AG08395 (cell line): ENCODE measurements around the gene HLA-DMB.

Source experiments
- DNase-seq: peaks from one replicate; pipeline ENCODE4 v3.0.0; 2012; ENCODE audit warnings: mixed read lengths, low spot score

The HLA-DMB gene

DNA sequence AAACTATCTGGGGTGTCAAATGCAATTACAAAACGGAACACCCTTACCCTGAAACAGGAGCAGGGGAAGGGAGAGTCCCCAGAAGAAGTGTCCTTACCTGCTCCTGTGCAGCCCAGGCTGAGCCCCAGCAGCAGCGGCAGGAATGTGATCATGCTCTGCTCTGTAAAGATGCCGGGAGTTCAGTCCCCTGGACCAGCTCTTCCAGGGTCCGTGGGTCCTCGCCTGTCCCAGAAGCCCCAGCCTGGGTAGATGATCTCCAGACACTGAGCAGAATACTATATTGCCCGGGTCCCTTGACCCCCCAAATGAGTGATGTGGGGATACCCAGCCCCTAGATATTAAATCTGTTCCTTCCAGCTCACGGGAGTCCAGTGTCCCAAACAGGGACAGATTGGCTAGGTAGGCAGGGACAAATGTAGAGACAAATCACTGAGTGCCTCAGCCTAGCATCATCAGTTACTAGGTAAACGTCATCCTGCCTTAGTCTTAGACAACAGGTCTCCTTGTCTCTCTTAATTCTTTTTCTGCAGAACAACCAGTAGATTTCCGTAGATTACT is at the start of gene HLA-DMB:
HLA-DMB (minus strand) TSS at position 373 of the 558 bp plus-strand sequence; CDS start at position 152, 221 bp downstream.
- peak; percentile 93 for DNase-seq

DNA sequence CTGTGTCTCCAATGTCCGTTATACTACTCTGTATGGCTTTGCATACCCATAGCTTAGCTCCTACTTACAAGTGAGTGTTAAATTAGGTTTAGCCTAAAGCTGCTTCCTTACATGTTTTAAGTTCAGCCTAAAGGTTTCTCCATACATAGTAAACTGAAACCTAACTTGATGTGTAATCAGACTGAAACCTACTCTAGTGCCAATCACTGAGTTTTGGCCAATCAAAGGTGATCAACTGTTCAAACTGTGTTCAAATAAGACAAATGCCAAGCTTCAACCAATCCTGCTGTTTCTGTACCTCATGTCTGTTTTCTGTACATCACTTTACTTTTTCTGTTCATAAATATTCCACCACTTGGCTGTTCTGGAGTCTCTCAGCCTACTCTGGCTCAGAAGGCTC is 48.5 kb upstream of the HLA-DMB start:
- no peak for DNase-seq

DNA sequence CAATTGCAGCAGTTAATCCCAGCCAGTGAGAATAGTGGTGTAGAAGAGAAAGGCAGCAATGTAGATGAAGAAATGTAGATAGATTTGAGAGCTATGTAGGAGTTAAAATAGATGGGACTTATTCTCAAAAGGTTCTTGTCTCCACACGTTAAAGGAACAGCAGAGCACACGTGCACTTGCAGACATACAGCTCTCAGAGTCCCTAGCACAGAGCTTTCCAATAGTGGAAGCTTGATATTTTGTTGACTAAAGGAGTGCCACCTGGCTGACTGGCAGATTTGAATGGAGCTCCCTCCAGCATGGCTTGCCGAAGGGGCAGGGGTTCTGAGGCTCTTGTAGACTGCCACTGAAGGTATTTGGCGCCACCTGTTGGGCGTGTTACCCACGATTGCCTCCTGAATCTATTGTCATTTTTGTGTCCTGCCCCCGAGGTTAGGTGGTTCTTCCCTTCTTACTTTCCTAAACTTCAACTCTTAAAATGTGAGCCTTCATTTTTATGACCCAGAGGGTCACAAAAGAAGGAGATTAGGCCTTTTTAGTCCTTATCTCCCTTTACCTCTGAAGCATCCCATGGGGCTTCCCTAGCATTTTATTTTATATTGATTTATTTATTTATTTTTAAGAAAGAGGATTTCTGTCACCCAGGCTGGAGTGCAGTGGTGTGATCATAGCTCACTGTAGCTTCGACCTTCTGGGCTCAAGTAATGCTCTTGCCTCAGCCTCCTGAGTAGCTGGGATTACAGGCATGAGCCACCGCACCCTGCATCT is 44.0 kb upstream of the HLA-DMB start:
- DNase-seq = peak; percentile 73

DNA sequence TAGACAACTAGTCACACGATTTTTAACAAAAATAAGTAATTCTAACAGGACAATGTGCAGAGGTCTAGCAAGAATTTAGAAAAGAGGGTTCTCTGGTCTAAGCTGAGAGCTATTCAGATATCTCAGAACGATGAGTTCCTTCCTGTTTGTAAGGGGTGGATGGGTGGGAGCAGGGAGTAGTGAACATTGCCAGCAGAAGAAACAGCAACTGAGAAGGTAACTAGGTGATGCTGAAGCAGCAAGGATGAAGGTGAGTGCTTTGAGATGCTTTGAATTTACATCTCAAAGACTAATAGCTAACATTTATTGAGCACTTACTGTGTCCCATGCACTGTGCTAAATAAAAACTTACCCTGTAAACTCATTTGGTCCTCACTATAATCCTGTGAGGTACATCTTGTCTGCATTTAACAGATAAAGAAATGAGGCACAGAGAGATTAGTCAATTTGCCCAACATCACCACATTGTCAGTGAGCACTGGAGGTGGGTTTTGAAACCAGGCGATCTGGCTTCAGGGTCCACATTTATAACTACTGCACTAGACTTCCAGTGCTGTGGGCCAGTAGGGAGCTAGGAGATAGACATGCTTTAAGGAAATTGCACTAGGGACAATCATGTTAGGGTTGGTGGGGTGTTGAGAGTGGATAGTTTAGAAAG is 43.3 kb upstream of the HLA-DMB start:
- DNase-seq = no peak

DNA sequence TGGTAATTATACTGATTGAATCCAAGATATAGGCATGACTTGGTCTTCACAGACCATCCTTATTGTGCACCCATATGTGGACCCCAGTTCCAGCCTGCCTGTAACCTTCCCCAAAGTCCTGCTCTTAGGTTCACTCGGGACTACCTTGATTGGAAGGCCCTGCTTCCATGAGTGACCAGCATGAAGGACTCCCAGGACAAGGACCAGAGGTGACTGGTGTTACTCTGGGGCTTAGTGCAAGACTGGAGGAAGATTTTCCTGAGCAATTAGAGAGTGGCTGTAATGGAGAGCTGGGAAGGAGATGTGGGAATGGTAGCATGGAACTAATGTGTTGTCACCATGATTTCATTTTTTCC is 42.6 kb upstream of the HLA-DMB start:
- no peak for DNase-seq

DNA sequence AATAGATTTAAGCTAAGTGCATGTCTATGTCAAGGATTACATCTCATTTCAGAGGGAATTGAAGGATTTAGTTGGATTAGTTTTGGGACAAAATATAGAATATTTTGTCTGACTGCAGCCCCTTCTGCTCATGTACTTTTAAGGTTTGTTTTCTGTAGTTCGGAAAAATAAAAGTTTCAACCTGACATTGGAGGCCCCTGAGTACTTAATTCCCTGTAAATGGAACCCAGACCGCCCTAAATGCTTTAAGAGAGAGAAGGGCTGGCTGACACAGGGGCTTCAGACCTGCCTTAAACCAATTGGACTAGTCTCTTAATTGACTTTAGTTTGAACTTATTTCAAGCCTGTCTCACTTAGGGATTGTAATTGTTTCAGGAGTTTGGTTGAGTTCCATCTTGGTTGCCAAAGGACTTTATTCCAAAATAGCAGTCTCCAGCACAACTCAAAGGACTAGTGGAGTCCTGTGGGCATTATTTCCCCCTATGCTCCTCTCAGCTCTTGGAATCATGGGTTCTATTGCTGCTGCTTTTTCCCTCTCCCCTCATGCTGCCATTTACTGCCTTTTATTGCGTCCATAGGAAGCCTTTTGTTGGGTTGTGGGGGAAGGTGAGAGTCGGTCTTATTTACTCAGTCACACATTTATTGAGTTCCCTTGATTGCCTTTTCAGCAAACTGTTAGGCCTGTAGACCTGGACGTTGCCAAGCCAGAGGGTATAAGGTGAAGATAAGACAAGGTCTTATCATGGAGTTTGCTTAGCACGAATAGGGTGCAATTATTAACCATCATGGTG is 42.1 kb upstream of the HLA-DMB start:
- DNase-seq = no peak

DNA sequence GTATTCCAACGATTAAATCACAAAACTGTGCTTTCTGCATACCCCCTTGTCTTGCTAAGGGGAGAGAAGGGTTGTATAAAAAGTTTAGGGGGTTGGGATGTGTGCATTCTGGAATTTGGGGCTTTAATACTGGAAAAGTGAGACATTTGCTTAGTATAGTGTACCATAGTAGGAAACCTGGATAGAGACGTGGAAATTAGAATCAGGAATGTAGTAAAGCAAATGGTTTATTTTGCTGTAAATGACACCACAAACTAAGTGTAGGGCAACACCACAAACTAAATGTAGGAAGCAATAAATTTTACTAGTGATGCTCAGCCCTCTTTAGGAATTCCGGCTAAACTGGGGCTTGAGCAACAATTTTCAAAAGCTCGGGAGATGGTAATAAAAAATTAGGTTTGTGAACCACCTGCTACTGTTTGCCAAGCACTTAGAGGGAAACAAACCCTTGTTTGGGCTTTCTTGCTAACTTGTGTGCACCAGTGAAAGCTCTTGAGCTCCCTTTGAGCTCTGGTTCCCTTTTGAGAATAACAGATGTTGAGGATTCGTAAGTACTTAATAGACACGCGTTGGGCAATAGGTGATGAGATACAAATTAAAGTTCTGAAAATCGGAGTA is 41.4 kb upstream of the HLA-DMB start:
- DNase-seq = no peak

DNA sequence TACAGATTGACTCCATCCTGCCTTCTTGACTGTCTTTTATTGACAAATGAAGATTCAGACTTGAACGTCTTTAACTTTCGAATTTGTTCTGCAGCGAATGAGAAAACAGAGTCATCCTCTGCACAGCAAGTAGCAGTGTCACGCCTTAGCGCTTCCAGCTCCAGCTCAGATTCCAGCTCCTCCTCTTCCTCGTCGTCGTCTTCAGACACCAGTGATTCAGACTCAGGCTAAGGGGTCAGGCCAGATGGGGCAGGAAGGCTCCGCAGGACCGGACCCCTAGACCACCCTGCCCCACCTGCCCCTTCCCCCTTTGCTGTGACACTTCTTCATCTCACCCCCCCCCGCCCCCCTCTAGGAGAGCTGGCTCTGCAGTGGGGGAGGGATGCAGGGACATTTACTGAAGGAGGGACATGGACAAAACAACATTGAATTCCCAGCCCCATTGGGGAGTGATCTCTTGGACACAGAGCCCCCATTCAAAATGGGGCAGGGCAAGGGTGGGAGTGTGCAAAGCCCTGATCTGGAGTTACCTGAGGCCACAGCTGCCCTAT is 39.7 kb upstream of the HLA-DMB start:
- no peak for DNase-seq

DNA sequence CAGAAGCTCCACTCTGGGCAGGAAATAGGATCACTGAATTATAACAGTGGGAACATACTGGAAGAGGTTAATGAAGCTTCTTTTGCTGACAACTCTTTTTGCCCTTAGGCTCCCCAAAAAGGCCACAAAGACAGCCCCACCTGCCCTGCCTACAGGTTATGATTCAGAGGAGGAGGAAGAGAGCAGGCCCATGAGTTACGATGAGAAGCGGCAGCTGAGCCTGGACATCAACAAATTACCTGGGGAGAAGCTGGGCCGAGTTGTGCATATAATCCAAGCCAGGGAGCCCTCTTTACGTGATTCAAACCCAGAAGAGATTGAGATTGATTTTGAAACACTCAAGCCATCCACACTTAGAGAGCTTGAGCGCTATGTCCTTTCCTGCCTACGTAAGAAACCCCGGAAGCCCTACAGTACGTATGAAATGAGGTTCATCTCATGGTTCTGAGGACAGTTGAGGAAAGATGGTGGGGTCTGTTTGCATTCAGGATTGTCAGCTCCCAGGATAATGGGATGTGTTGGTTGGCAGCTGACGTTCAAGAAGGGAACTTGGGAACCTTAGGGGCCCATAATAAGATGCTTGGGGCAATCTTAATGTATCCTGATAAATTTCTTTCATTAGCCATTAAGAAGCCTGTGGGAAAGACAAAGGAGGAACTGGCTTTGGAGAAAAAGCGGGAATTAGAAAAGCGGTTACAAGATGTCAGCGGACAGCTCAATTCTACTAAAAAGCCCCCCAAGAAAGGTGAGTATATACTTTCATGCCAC is 39.1 kb upstream of the HLA-DMB start:
- DNase-seq = no peak

DNA sequence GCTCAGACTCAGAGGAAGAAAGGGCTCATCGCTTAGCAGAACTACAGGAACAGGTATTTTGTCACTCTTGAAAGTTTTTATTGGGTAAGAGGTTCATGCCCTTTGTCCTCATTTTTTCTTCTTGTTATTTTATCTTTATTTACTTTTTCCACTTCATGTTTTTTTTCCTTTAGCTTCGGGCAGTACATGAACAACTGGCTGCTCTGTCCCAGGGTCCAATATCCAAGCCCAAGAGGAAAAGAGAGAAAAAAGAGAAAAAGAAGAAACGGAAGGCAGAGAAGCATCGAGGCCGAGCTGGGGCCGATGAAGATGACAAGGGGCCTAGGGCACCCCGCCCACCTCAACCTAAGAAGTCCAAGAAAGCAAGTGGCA is 37.1 kb upstream of the HLA-DMB start:
- DNase-seq = no peak

DNA sequence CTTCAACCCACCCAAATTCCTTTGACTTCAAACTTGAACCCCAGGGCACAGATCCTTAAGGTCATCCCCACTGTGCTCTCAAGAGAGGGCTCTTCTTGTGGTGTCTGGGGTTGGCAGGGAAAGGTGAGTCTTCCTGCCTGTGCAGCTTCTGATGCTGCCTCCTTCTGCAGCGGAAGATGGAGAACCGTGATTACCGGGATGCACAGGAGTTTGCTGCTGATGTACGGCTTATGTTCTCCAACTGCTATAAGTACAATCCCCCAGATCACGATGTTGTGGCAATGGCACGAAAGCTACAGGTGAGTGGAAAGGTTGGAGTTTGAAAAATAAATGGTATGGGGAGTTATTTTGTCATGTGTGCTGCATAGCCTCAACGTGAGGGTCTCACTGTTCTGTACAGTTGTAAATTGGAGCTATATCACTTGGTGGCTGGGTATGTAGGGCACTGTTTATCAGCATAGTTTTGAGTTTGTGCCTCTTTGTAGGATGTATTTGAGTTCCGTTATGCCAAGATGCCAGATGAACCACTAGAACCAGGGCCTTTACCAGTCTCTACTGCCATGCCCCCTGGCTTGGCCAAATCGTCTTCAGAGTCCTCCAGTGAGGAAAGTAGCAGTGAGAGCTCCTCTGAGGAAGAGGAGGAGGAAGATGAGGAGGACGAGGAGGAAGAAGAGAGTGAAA is 36.6 kb upstream of the HLA-DMB start:
- no peak for DNase-seq

DNA sequence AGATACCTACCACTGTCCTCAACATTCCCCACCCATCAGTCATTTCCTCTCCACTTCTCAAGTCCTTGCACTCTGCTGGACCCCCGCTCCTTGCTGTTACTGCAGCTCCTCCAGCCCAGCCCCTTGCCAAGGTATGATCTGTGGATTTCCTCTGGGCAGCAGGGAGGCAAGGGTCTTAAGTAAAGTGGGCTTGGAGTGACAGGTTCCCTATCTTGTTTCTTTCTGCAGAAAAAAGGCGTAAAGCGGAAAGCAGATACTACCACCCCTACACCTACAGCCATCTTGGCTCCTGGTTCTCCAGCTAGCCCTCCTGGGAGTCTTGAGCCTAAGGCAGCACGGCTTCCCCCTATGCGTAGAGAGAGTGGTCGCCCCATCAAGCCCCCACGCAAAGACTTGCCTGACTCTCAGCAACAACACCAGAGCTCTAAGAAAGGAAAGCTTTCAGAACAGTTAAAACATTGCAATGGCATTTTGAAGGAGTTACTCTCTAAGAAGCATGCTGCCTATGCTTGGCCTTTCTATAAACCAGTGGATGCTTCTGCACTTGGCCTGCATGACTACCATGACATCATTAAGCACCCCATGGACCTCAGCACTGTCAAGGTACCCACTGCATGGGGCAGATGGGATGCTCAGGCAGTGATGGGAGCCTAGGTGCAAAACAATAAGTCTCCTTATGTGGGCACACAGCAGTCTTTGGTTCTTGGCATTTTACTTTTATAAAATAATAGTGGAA is 35.7 kb upstream of the HLA-DMB start:
- no peak for DNase-seq

DNA sequence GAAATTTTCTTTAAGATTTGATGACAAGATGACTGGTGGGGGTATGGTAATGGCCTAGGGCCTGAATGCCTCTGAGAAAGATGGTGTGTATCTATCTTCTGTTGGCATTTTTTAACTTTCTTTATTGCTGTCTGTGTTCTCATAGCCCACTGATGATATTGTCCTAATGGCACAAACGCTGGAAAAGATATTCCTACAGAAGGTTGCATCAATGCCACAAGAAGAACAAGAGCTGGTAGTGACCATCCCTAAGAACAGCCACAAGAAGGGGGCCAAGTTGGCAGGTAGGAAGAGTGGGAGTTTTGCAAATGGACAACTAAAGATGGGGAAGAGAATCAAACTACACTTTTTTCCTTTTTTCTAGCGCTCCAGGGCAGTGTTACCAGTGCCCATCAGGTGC is 35.1 kb upstream of the HLA-DMB start:
- no peak for DNase-seq

DNA sequence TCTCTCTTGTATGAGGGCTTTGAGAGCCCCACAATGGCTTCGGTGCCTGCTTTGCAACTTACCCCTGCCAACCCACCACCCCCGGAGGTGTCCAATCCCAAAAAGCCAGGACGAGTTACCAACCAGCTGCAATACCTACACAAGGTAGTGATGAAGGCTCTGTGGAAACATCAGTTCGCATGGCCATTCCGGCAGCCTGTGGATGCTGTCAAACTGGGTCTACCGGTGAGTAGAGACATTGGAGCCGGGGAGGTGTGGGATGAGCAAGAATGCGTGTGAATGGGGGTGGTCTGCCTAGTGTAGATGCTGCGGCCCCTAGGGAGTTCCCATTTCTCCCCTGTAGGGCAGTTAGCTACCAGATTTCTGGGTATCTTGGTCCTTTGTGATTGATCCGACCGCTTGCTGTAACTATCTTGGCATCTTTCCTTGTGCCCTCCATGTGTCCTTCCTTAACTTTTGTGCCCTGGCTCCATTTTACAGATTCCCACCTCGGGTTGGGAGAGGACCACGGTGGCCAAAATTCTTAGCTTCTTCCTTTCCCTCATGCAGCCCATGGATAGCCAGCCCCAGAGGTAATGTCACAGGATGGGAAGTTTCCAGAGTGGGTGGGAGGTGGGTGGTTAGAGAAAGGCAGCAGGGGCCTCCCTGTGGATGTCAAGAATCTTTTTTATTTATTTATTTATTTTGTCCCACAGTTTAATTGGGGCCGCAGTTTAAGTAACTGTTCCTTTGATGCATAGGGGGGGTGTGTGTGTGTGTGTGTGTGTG is 33.9 kb upstream of the HLA-DMB start:
- DNase-seq = no peak

DNA sequence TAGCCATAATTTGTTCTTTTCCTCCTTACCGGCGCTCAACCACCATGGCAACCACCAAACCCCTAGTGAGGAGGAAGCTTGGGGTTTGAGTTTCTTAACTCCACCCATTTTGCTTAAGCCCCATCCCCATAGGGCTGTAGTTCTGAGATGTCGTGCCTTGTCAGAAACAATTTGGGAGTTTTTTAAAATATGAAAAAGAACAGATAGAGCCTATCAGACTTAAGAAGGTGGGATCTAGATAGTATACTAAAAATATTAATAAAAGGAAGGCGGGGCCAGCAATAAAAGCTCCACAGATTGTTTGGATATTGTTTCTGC is 33.1 kb upstream of the HLA-DMB start:
- DNase-seq = peak; percentile 56

DNA sequence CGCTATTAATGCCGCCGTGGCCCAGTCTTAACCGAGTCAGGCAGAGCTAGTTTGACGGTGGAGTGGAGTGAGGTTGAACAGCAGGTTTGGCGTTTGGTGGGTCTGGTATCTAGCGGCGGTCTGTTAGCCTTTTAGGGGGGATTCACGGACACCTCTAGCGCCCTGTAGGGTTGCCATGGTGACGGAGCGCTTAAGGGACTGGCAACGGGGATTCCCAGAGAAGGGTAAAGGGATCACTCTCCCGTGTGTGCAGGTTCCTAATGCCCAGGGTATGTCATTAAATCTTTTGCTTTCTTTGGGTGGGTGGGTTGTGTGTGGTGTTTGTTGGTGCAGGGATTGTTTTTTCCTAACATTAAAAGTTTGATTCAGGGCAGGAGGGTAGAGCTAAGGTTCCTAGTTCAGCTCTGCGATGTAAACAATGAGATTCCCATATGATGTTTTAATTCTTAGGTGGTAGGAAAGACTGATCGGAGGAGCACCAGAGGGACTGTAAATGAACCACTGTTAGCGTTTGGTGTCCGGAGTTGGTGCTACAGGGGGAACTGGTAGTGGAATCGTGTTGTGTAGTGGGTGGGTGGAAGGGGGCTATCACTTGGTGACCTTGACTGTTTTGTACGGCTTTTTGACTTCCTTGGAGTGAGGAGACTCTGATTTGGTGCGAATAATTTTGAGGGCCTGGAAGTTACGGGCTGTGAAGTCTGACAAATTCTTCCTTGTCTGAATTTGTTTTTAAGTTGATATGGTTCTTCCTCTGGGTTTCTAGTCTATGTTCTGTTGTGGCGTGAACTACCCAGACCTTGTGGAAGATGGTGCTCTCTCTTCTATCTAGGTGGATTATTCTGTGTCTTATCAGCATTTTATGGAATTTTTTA is 32.6 kb upstream of the HLA-DMB start:
- DNase-seq = no peak

DNA sequence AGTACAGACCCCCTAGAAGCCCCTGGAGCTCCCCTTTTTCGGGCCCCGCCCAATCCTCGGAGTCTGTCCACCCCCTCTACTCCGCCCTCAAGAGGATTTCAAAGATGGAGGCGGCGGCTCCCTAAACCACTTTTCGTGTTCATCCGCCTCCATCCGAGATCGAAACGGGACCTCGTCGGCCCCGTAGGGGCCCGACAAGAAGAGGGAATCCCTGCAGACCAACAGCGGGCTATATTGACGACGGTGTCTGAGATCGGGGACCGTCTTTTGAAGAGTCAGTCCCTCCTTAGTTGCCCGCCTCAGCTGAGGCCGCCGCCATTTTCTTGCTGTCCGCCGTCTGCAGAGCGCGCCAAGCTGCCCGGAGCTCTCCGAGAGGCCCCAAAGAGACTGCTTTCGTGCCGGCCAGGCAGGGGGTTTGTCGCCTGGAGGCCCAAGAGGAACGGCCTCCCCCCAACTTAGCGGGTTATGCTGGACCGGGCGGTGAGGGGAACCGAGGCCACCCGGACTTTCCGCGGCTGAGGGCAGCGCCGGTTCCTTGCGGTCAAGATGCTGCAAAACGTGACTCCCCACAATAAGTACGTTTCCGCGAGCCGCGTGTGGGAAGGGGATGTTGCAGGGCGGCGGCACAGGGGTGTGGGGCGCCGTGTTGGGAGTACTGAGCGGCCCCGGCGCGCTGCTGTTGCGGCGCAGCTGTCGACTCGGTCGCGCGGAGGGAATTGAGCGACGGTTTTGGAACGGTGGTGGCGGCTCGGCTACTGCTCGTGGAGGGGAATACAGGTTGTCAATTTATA is 31.7 kb upstream of the HLA-DMB start:
- DNase-seq = no peak
